K562 (cell line): ENCODE data around the gene PIGT. TPM values are rescaled to one million over a fixed set of nuclear protein-coding genes. Genes with fewer than 3 reads are reported as not detected.

ENCODE experiments used
- ATAC-seq: fragments of 200-7000 bp; cut with Tn5 transposase; 3 replicates; pipeline ENCODE4 v1.9.1; 2020; ENCODE audit warnings: moderate library complexity
- BruUV-seq: library from RNA; stranded (reverse); fragments of 400-500 nt; replicated peaks from 2 replicates; lab custom pipeline; 2021; lab: Mats Ljungman, UMichigan
- CTCF ChIA-PET: fragments of 300-600 bp; formaldehyde crosslinking; extraction: SDS; loops from one replicate; lab custom pipeline; 2021; ENCODE audit warnings: low intra/inter-chr PET ratio; lab: Yijun Ruan, JAX
- POLR2A ChIA-PET: fragments of 300-600, 350-650 bp; sonication (Branson Sonifier 250); formaldehyde crosslinking; extraction: SDS; loops from one replicate; lab custom pipeline; 2021; ENCODE audit warnings: antibody characterized with exemption, inconsistent platforms; lab: Yijun Ruan, JAX
- DNase-seq, 4 experiments: peaks; one replicate each; pipeline versions ENCODE4 v3.0.0 to v3.0.0-alpha.2; 2011 to 2018; ENCODE audit warnings: low spot score in 3 of 4, mixed read lengths in 3 of 4; ENCODE audit errors: extremely low read depth in 1 of 4
- FAIRE-seq: peaks from 2 replicates; lab custom pipeline; 2011; peaks lifted over from hg19 to GRCh38; lab: Jason Lieb, UNC
- H2AFZ ChIP-seq: 2 replicates; pipeline ENCODE4 v1.6.0; 2011; ENCODE audit warnings: low read depth, low read length, control low read depth, inconsistent platforms
- H3K27ac ChIP-seq: fragments of 200-600 bp; 3 replicates; pipeline ENCODE4 v1.8.0; 2011; ENCODE audit warnings: low read depth, mild to moderate bottlenecking, control low read depth, inconsistent platforms, low read length, moderate library complexity, mixed read lengths; ENCODE audit errors: extremely low read depth
- H3K27me3 ChIP-seq, 2 experiments: fragments of 300-600 bp in 1 of 2; 2 replicates in 1 of 2; 3 replicates in 1 of 2; pipeline versions ENCODE4 v1.6.0 to v1.8.0; 2011; ENCODE audit warnings: inconsistent platforms in 2 of 2, low read length in 2 of 2, mild to moderate bottlenecking in 1 of 2, mixed read lengths in 1 of 2, moderate library complexity in 1 of 2; ENCODE audit not compliant: control insufficient read depth in 2 of 2, insufficient read depth in 2 of 2
- H3K36me3 ChIP-seq: fragments of 300-600 bp; 3 replicates; pipeline ENCODE4 v1.8.0; 2011; ENCODE audit warnings: mild to moderate bottlenecking, low read length, inconsistent platforms; ENCODE audit not compliant: control insufficient read depth, insufficient read depth
- H3K4me1 ChIP-seq, 2 experiments: fragments of 200-600 bp in 1 of 2; replicated peaks in 1 of 2; 2 replicates in 1 of 2; 3 replicates in 1 of 2; pipeline versions ENCODE4 v1.5.1 to v1.8.0; 2011; ENCODE audit warnings: inconsistent platforms in 2 of 2, low read length in 2 of 2, mild to moderate bottlenecking in 1 of 2, mixed read lengths in 1 of 2, moderate library complexity in 1 of 2; ENCODE audit not compliant: control insufficient read depth in 2 of 2, insufficient read depth in 2 of 2
- H3K4me2 ChIP-seq: 2 replicates; pipeline ENCODE4 v1.6.1; 2011; ENCODE audit warnings: low read length, control low read depth, inconsistent platforms, mixed read lengths; ENCODE audit not compliant: insufficient read depth
- H3K4me3 ChIP-seq: fragments of 200-600 bp; sonication (generic), shearing (Covaris generic); 2 replicates; pipeline ENCODE4 v1.5.1; 2016; ENCODE audit warnings: control low read depth, inconsistent platforms
- H3K79me2 ChIP-seq: fragments of 200-600 bp; 3 replicates; pipeline ENCODE4 v1.8.0; 2011; ENCODE audit warnings: low read length, inconsistent platforms; ENCODE audit not compliant: control insufficient read depth, insufficient read depth
- H3K9ac ChIP-seq, 2 experiments: 2 replicates each; pipeline versions ENCODE4 v1.6.0 to v1.6.1; 2011; ENCODE audit warnings: low read depth in 2 of 2, low read length in 2 of 2, control low read depth in 1 of 2, inconsistent platforms in 1 of 2, mild to moderate bottlenecking in 1 of 2, mixed read lengths in 1 of 2; ENCODE audit not compliant: insufficient read depth in 1 of 2
- H3K9me1 ChIP-seq: one replicate; pipeline ENCODE4 v1.6.0; 2011; ENCODE audit warnings: inconsistent platforms, mild to moderate bottlenecking, low read length, moderate library complexity; ENCODE audit not compliant: control insufficient read depth, insufficient read depth
- H3K9me3 ChIP-seq: replicated peaks from 2 replicates; pipeline ENCODE4 v1.5.1; 2011; ENCODE audit warnings: low read depth, low read length, inconsistent platforms; ENCODE audit not compliant: control insufficient read depth, insufficient read depth
- H4K20me1 ChIP-seq: replicated peaks from 2 replicates; pipeline ENCODE4 v1.6.1; 2011; ENCODE audit warnings: low read length, inconsistent platforms, mixed read lengths; ENCODE audit not compliant: control insufficient read depth, insufficient read depth
- BDP1 ChIP-seq: IDR thresholded peaks from 3 replicates; pipeline ENCODE4 v1.6.1; 2011; ENCODE audit not compliant: insufficient read length, insufficient read depth
- BRD9 ChIP-seq: fragments of 450-650 bp; IDR thresholded peaks from 2 replicates; pipeline ENCODE4 v1.6.1; 2018; ENCODE audit warnings: low read depth; ENCODE audit not compliant: partially characterized antibody
- CBFB ChIP-seq: sonication (generic); formaldehyde crosslinking; IDR thresholded peaks from 2 replicates; pipeline ENCODE4 v1.4.0; 2020; ENCODE audit warnings: mild to moderate bottlenecking, missing genetic modification reagents
- RHOXF2B ChIP-seq: fragments of 250-450 bp; sonication (Bioruptor Pico); conservative IDR thresholded peaks from 2 replicates; pipeline ENCODE4 v1.5.1; 2021
- TRIM24 ChIP-seq, 2 experiments: fragments of 450-650 bp; IDR thresholded peaks; 2 replicates each; pipeline ENCODE4 v1.6.1; 2016
- TRIM28 ChIP-seq: fragments of 450-650 bp; IDR thresholded peaks from 2 replicates; pipeline ENCODE4 v1.6.1; 2017
- ZNF224 ChIP-seq: sonication (generic); formaldehyde crosslinking; IDR thresholded peaks from 2 replicates; pipeline ENCODE4 v1.8.0; 2022; ENCODE audit warnings: mild to moderate bottlenecking, missing genetic modification reagents
- ZNF707 ChIP-seq: fragments of 250-450 bp; sonication (Bioruptor Pico); conservative IDR thresholded peaks from 2 replicates; pipeline ENCODE4 v1.8.0; 2022; ENCODE audit warnings: inconsistent platforms, mild to moderate bottlenecking, moderate library complexity
- WGBS: fragments of 100-300 bp; shearing (Covaris generic); methylation state at CpG from one replicate; pipeline ENCODE4 v1.1.6; 2016; ENCODE audit warnings: low coverage, mixed read lengths; ENCODE audit not compliant: insufficient coverage; ENCODE audit errors: missing lambda C conversion rate; 5-methylcytosine and 5-hydroxymethylcytosine counted together
- in situ Hi-C: fragments of 300-500 bp; cut with MboI; formaldehyde crosslinking; loops from 4 replicates; pipeline ENCODE4 v1.15.0; 2018; ENCODE audit warnings: inconsistent platforms, mixed read lengths
- intact Hi-C: fragments of 100-400 bp; cut with micrococcal nuclease; formaldehyde crosslinking; loops from 2 replicates; pipeline ENCODE4 v1.14.2; 2022
- polyA plus RNA-seq, 8 experiments: library from polyadenylated mRNA; depleted of rRNA in 4 of 8; stranded (reverse) in 5 of 8; unstranded in 3 of 8; fragments of >200 nt; fragmentation: Nextera tagmentation in 2 of 8; fragmentation: Illumina TruSeq in 1 of 8; extraction: Ambion mirVana in 2 of 8; extraction: Trizol in 1 of 8; gene quantifications; 2 replicates each; pipeline versions ENCODE4 v1.2.1 to v1.2.3, GENCODE V29; 2011 to 2014; ENCODE audit warnings: inconsistent platforms in 1 of 8, missing spikeins in 1 of 8
- total RNA-seq, 7 experiments: library from RNA; depleted of rRNA in 6 of 7; stranded (reverse); fragments of >200 nt in 6 of 7; fragmentation: Illumina TruSeq in 2 of 7; extraction: Trizol in 2 of 7; gene quantifications; 2 replicates each; pipeline versions ENCODE4 v1.2.1 to v1.2.3, GENCODE V29; 2011 to 2021; ENCODE audit warnings: low replicate concordance in 1 of 7
- TF ChIP-seq, protein P1 (sequence below): fragments of 150-350 bp; conservative IDR thresholded peaks from 2 replicates; pipeline ENCODE4 v1.6.1; 2014; ENCODE audit warnings: low read length
- TF ChIP-seq, protein P2 (sequence below), 2 experiments: fragments of 450-650 bp; formaldehyde crosslinking in 1 of 2; IDR thresholded peaks; 2 replicates each; pipeline versions ENCODE4 v1.4.0 to v1.6.1; 2014 to 2020; ENCODE audit warnings: mild to moderate bottlenecking in 2 of 2, borderline replicate concordance in 1 of 2, low read depth in 1 of 2
- TF ChIP-seq, protein P3 (sequence below): fragments of 200-800 bp; sonication (Bioruptor generic); IDR thresholded peaks from 2 replicates; pipeline ENCODE4 v1.6.1; 2017; ENCODE audit warnings: missing genetic modification characterization, missing compliant biosample characterization

The PIGT gene
- total and polyA plus RNA-seq, 9 of the 15 experiments (the other 6 are each of a cell fraction or from before 2014, with no cell fraction given): 14.6 to 108 (median 46.9) TPM

DNA sequence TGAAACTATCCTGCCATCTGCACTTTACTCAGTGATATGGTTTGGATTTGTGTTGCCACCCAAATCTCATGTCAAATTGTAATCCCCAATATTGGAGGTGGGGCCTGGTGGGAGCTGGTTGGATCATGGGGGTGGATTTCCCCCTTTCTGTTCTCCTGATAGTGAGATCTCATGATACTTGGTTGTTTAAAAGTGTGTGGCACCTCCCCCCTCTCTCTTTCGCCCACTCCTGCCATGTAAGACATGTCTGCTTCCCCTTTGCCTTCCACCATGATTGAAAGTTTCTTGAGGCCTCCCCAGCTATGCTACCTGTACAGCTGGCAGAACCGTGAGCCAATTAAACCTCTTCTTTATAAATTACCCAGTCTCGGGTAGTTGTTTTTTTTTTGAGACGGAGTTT, 18.0 kb downstream of the PIGT start:
- H3K36me3 ChIP-seq: no peaks in the 10 kb centered on the region
- TF ChIP-seq BRD9: no peak
- no peak for TF ChIP-seq ZNF707 (CRISPR knock-in tag)
- TF ChIP-seq, protein P1, sequence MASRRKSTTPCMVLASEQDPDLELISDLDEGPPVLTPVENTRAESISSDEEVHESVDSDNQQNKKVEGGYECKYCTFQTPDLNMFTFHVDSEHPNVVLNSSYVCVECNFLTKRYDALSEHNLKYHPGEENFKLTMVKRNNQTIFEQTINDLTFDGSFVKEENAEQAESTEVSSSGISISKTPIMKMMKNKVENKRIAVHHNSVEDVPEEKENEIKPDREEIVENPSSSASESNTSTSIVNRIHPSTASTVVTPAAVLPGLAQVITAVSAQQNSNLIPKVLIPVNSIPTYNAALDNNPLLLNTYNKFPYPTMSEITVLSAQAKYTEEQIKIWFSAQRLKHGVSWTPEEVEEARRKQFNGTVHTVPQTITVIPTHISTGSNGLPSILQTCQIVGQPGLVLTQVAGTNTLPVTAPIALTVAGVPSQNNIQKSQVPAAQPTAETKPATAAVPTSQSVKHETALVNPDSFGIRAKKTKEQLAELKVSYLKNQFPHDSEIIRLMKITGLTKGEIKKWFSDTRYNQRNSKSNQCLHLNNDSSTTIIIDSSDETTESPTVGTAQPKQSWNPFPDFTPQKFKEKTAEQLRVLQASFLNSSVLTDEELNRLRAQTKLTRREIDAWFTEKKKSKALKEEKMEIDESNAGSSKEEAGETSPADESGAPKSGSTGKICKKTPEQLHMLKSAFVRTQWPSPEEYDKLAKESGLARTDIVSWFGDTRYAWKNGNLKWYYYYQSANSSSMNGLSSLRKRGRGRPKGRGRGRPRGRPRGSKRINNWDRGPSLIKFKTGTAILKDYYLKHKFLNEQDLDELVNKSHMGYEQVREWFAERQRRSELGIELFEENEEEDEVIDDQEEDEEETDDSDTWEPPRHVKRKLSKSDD: no peak
- TF ChIP-seq, protein P2, sequence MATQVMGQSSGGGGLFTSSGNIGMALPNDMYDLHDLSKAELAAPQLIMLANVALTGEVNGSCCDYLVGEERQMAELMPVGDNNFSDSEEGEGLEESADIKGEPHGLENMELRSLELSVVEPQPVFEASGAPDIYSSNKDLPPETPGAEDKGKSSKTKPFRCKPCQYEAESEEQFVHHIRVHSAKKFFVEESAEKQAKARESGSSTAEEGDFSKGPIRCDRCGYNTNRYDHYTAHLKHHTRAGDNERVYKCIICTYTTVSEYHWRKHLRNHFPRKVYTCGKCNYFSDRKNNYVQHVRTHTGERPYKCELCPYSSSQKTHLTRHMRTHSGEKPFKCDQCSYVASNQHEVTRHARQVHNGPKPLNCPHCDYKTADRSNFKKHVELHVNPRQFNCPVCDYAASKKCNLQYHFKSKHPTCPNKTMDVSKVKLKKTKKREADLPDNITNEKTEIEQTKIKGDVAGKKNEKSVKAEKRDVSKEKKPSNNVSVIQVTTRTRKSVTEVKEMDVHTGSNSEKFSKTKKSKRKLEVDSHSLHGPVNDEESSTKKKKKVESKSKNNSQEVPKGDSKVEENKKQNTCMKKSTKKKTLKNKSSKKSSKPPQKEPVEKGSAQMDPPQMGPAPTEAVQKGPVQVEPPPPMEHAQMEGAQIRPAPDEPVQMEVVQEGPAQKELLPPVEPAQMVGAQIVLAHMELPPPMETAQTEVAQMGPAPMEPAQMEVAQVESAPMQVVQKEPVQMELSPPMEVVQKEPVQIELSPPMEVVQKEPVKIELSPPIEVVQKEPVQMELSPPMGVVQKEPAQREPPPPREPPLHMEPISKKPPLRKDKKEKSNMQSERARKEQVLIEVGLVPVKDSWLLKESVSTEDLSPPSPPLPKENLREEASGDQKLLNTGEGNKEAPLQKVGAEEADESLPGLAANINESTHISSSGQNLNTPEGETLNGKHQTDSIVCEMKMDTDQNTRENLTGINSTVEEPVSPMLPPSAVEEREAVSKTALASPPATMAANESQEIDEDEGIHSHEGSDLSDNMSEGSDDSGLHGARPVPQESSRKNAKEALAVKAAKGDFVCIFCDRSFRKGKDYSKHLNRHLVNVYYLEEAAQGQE (IDR thresholded peaks at IDR 0.05; ENCODE audit: borderline replicate concordance): no peak
- TF ChIP-seq, protein P2 (CRISPR knock-in tag; IDR thresholded peaks at IDR 0.05; ENCODE audit: low read depth): no peak
- TF ChIP-seq, protein P3, sequence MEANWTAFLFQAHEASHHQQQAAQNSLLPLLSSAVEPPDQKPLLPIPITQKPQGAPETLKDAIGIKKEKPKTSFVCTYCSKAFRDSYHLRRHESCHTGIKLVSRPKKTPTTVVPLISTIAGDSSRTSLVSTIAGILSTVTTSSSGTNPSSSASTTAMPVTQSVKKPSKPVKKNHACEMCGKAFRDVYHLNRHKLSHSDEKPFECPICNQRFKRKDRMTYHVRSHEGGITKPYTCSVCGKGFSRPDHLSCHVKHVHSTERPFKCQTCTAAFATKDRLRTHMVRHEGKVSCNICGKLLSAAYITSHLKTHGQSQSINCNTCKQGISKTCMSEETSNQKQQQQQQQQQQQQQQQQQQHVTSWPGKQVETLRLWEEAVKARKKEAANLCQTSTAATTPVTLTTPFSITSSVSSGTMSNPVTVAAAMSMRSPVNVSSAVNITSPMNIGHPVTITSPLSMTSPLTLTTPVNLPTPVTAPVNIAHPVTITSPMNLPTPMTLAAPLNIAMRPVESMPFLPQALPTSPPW (CRISPR knock-in tag): no peak
- no peak for TF ChIP-seq CBFB (CRISPR knock-in tag)
- no peak for TF ChIP-seq TRIM28
- no peak for TF ChIP-seq ZNF224
- no peak for TF ChIP-seq RHOXF2B
- TF ChIP-seq TRIM24 (IDR thresholded peaks at IDR 0.05): no peak
- no peak for TF ChIP-seq BDP1

More for the DNA sequence above, 18.0 kb downstream of the PIGT start:
- H3K4me1 ChIP-seq: peaks cover 3 to 6% of the 10 kb centered on the region in 2 experiments; a peak in 2 of 5 replicates
- H2AFZ ChIP-seq: no peak overlapping the region
- no peak overlapping the region for H3K4me2 ChIP-seq
- no peaks in the 10 kb centered on the region for H3K27me3 ChIP-seq
- H3K9ac ChIP-seq: no peak overlapping the region
- no peak for DNase-seq
- no peak for ATAC-seq
- H3K4me3 ChIP-seq: no peak overlapping the region
- H3K9me1 ChIP-seq: no peaks in the 10 kb centered on the region
- intact Hi-C loops: no loop called here
- H3K79me2 ChIP-seq: no peaks in the 10 kb centered on the region
- BruUV-seq: no TSS peak
- no peak overlapping the region for H3K27ac ChIP-seq
- FAIRE-seq: no peak
- H4K20me1 ChIP-seq: no peaks in the 10 kb centered on the region
- no peaks in the 10 kb centered on the region for H3K9me3 ChIP-seq
- 47% methylated on average over 3 of the region's 4 CpGs for WGBS
- CTCF ChIA-PET: interaction anchor here (0.7 kb wide), 2 partner anchors 111 to 113 kb away, joined by 3 to 6 read pairs; no protein-coding TSS in a partner anchor
- POLR2A ChIA-PET: no interaction called here
- in situ Hi-C loops: no loop called here
